Measurements from ENCODE around the gene NECAB2.
"Not testable (repeated sequence)": the region's sequence is repeated elsewhere in the genome, so short reads cannot be mapped to it uniquely, and the experiment has no call there.

NECAB2 gene

GRCh38 chr16:83936581-83937165 is 31.4 kb upstream of the NECAB2 start:
- no peak for DNase-seq

GRCh38 chr16:83937267-83937666 is 30.8 kb upstream of the NECAB2 start:
- DNase-seq = no peak

- no peak for DNase-seq
Observed at GRCh38 chr16:83937922-83938885, 29.8 kb upstream of the NECAB2 start.

DNA sequence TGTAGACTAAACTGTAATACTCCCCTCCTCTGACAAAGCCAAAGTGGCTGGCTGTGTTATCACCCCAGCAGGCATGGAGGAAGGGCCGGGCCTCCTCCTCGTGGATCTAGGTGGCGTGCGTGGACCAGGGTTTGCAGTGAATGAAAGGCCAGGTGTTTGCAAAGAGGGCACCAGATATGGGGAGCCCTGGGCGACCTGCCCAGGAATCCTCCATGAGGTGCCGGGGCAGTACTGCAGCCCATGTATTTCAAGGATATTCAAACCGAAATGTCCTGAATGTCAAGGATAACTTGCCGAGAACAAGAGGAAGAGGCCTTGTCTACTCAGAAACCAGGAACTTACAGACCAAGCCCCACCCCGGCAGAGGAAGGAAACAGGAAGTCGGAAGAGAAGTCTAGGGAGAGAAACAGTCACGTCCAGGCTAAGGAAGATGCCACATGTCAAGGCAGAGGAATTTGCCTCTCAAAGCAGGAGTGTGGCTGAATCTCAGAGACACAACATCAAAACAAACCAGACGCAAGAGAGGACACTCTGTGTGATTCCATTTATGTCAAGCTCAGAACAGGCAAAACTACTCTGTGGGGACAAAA is 28.7 kb upstream of the NECAB2 start:
- no peak for DNase-seq

DNA sequence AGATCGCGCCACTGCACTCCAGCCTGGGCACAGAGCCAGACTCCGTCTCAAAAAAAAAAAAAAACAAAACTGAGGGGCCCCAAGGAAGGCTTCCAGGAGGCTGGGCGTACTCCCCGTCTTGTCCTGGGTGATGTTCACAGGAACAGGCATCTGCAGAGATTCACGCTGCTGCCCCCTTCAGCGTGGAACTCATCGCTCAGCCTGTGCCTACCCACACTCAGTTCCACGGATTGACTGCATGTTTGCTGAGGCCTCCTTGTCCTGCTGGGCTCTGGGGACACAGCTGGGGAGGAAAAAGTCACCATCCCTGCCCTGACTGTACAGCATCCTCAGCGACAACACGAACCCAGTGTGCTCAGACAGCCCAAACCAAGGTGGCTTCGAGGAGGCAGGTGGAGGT is 27.9 kb upstream of the NECAB2 start:
- no peak for DNase-seq

DNA sequence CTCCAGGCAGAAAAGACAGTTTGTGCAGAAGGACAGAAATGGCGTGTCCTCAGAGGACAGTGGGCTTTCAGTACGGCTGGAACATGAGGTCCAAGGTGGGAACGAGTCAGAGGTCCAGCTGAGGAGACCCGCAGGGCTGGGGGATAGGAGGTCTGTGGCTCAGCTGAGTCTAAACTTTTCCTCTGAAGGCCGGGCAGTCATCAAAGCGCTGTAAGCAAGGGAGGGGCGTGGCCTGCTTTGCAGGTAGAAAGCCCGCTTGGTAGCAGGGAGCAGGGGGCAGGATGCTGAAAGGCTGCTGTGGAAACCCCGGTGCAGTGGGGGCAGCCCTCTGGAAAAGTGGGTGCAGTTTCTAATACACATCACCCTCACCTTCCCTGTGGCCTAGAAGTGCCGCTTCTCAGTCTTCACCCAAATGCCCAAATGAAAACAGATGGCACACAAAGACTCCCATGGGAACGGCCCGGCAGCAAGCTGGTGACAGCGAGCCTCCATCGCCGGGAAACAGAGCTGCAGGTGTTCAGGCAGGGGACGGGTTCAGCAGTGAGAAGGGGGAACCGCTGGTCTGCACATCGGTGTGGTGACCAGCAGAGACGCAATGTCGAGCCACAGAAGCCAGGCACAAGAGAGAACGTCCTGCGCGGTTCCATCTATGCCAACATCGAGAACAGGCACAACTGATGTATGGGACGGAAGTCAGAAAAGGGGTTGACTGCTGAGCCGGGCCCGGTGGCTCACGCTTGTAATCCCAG is 27.2 kb upstream of the NECAB2 start:
- no peak for DNase-seq

DNA sequence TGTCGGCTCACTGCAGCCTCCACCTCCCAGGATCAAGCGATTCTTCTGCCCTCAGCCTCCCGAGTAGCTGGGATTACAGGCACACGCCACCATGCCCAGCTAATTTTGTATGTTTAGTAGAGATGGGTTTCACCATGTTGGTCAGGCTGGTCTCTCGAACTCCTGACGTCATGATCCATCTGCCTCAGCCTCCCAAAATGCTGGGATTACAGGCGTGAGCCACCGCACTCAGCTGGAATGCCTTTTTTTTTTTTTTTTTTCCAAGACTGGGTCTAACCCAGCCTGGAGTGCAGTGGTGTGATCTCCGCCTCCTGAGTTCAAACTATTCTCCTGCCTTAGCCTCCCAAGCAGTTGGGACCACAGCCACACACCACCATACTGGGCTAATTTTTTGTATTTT is 26.5 kb upstream of the NECAB2 start:
- not testable (repeated sequence) for DNase-seq

- no peak for DNase-seq
Observed at GRCh38 chr16:83942074-83942473, 26.0 kb upstream of the NECAB2 start.

- no peak for DNase-seq
Observed at GRCh38 chr16:83942815-83943515, 25.1 kb upstream of the NECAB2 start.

DNA sequence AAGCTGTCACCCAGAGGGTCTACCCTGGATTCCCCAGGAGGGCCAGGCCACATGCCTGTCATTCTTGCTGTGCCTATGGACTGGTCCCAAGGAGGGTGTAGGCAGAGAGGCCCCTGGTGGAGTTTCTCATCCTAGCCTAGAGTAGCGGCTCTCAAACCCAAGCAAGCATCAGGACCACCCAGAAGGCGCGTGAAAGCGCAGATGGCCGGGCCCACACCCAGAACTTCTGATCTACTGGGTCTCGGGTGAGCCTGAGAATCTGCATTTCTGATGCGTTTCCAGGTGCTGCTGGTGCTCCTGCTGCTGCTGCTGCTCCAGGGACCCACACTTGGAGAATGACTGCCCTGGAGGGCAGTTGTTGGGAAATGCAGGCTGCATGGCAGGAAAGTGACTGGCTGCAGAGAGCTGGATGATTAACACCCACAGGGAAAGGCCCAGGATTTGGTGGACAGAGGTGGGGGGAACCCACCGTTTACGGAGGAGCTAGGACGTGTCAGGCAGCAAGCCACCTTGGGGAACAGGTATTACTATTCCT is 24.5 kb upstream of the NECAB2 start:
- DNase-seq = no peak

GRCh38 chr16:83945587-83945986 is 22.5 kb upstream of the NECAB2 start:
- no peak for DNase-seq

DNA sequence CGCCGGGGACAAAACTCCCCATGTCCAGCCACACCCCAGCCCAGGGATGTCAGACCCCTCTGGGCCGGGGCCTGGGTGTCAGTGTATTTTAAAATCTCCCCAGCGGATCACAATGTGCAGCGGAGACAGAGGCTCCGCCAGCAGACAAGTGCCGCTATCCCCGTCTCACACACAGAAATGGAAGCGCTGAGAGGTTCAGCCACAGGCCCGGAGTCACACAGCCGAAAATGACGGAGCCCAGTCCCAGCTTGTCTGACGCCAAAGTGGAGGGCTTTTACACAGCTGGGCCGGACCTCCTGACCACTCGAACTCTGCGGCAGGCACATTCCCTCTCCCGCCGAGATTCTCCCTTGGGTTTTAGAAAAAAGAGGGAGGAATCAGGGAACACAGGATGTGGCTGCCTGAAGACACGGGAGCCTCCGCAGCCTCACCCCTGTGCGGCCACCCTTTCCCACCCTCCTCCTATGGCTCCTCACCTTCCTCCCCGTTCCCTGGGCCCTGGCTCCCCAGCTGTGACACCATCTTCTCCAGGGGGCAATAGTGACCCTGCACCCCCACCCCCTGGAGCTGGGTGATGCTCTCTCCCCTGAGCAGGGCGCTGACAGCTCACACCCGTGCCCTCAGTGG is 21.8 kb upstream of the NECAB2 start:
- no peak for DNase-seq

- no peak for DNase-seq
Observed at GRCh38 chr16:83946781-83947566, 21.1 kb upstream of the NECAB2 start.

DNA sequence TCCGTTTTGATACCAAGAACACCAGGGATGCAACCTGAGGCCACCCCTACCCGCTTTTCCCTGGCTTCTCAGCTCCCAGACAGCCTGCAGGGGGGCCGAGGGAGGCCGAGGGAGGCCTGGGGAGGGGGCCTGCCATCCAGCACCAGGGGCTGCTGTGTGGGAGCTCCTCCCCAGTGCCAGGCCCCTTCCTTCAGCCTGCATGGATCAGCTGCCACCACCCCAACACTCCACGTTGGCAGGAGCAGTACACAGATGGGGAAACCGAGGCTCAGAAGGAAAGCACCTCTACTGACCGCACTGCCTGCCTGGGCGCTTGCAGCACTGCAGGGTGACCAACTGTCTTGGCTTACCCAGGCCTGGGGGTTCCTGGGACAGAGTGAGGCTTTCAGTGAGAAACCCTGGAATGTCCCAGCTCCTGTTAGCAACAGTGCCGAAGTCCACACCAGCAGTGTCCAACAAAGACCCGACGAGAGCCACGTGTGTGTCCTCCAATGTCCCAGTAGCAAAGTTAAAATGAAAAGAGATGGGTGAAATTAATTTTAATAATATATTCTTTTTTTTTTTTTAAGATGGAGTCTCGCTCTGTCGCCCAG is 20.3 kb upstream of the NECAB2 start:
- DNase-seq = no peak

DNA sequence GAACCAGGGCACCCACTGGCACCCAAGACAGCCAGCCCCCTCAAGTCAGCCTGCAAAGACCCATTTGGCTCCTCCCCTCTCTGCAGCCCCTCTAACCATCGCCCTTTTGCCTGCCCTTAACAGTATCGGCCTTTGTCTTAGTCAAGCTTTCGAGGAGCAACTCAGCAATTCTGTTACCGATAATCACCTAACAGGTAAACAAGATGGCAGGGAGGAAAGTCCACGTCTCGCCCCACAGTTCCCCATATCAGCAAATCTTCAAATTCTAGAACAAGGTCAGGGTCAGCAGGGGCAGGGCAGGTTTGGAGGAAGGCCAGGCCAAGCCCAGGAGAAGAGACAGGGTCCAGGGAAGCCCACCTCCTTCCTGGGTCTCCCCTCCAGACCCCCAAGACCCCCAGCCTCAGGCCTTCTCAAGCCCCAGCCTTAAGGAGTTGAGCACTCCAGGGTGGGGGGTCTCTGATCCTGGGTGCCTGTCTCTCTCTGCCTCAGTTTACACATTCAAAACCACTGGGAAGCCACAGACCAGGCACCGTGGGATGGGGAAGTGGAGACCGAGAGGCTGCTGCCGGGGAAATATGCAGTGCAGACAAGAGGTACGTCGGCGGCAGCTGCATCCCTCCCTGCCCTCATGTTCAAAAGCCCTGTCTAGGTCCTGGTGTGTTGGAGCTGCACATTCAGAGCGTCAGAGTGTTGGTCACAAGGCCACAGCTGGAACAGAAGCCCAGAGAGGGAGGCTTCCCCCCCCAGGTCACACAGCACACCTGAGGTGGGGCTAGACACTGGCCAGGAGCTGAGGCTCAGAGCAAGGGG is 18.9 kb upstream of the NECAB2 start:
- no peak for DNase-seq

DNA sequence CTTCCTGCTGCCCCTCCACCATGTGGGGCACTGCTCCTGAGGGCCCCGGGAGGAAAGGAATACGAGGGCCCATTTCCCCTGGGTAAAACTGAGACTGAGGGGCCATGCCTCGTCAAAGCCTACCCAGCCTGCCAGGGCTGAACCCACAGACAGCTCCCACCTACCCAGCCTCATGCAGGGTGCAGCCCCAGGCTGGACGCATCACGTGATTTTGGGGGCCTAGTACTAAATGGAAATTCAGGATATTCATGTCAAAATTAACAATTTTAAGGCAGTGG is 18.4 kb upstream of the NECAB2 start:
- no peak for DNase-seq

GRCh38 chr16:83950862-83951399 is 17.1 kb upstream of the NECAB2 start:
- not testable (repeated sequence) for DNase-seq

DNA sequence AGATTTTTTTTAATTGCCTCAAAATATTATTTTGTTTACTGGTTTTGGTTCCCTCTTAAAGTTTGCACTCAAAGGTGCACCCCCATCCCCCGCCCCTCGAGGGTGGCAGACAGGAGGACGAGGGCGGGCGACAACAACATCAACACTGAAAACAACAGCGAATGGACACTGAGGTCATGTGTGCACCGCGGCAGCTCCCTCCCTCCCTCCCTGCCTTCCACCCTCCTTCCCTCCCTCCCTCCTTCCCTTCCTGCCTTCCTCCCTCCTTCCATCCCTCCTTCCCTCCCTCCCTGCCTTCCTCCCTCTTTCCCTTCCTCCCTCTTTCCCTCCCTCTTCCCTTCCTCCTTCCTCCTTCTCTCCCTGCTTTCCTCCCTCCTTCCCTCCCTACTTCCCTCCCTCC is 16.5 kb upstream of the NECAB2 start:
- DNase-seq = no peak

DNA sequence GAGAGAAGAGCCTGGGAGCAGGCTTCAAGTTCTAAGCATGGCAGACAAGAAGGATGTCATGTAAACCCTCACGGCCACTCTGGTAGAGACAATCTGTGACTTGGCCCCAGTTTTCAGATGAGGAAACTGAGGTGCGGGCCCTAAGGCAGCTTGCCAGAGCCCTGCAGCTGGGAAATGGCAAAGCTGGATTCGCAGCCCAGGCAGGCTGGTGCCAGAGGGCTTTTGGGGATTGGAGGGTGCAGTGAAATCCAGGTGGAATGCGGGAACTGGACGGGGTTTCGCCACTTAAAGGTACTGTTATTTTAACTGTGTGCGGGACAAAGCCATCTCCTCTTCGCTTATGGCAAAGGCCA is 15.5 kb upstream of the NECAB2 start:
- DNase-seq = no peak
